SK-N-SH treated with all-trans-retinoic acid at 6 μM for 48 hours (cell line): Measurements from ENCODE around the gene RRP1.

Experiments
- ESRRG ChIP-seq: fragments of 250-450 bp; sonication (Bioruptor Pico); IDR thresholded peaks from 2 replicates; pipeline ENCODE4 v1.6.1; 2021; ENCODE audit warnings: mild to moderate bottlenecking
- PPARA ChIP-seq: fragments of 250-450 bp; sonication (Bioruptor Pico); IDR thresholded peaks from 2 replicates; pipeline ENCODE4 v1.5.0; 2020; ENCODE audit warnings: mild to moderate bottlenecking, borderline replicate concordance
- TCF4 ChIP-seq: fragments of 250-450 bp; sonication (Bioruptor Pico); IDR thresholded peaks from 2 replicates; pipeline ENCODE4 v1.8.0; 2021; ENCODE audit warnings: mild to moderate bottlenecking, moderate library complexity, borderline replicate concordance
- ZC3H10 ChIP-seq: fragments of 250-450 bp; sonication (Bioruptor Pico); IDR thresholded peaks from 2 replicates; pipeline ENCODE4 v1.5.1; 2021; ENCODE audit warnings: mild to moderate bottlenecking, moderate library complexity
- ZFP3 ChIP-seq: fragments of 250-450 bp; sonication (Bioruptor Pico); IDR thresholded peaks from 2 replicates; pipeline ENCODE4 v1.5.0; 2020; ENCODE audit warnings: mild to moderate bottlenecking, moderate library complexity
- ZFP30 ChIP-seq: fragments of 450-650 bp; formaldehyde crosslinking; IDR thresholded peaks from 2 replicates; pipeline ENCODE4 v1.5.0; 2022; ENCODE audit warnings: mild to moderate bottlenecking, moderate library complexity
- ZNF70 ChIP-seq: fragments of 450-650 bp; formaldehyde crosslinking; IDR thresholded peaks from 2 replicates; pipeline ENCODE4 v1.5.0; 2020; ENCODE audit warnings: mild to moderate bottlenecking, moderate library complexity
- TF ChIP-seq, protein P1 (sequence below): fragments of 250-450 bp; sonication (Bioruptor Pico); IDR thresholded peaks from 2 replicates; pipeline ENCODE4 v1.5.1; 2020; ENCODE audit warnings: low read depth, mild to moderate bottlenecking, moderate library complexity
- TF ChIP-seq, protein P2 (sequence below): fragments of 250-450 bp; sonication (Bioruptor Pico); IDR thresholded peaks from 2 replicates; pipeline ENCODE4 v1.8.0; 2020; ENCODE audit warnings: mild to moderate bottlenecking, moderate library complexity, borderline replicate concordance
- TF ChIP-seq, protein P3 (sequence below): fragments of 250-450 bp; sonication (Bioruptor Pico); IDR thresholded peaks from 2 replicates; pipeline ENCODE4 v1.8.0; 2021; ENCODE audit warnings: low read depth, mild to moderate bottlenecking, moderate library complexity, borderline replicate concordance
- TF ChIP-seq, protein P4 (sequence below): fragments of 250-450 bp; sonication (Bioruptor Pico); IDR thresholded peaks from 2 replicates; pipeline ENCODE4 v1.5.0; 2020; ENCODE audit warnings: mild to moderate bottlenecking, moderate library complexity

DNA sequence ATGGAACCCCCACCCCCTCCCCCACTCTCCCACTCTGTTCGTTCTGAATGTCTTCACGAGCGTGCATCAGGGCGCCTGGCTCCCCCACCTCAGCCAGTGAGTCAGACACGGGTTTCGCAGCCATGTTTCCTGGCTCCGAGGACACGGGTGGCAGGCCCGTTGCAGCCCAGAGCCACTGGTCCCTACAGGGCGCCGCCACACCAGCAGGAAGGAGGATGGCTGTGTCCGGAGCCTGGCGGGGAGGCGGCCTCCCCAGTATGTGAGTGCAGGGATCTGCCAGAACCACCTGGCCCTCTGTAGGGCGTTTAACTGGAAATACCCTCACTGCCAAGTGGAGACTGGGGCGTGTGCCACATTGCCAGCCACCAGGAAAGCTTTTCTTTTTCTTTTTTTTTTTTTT is 31.8 kb upstream of the RRP1 start:
- TF ChIP-seq, protein P1, sequence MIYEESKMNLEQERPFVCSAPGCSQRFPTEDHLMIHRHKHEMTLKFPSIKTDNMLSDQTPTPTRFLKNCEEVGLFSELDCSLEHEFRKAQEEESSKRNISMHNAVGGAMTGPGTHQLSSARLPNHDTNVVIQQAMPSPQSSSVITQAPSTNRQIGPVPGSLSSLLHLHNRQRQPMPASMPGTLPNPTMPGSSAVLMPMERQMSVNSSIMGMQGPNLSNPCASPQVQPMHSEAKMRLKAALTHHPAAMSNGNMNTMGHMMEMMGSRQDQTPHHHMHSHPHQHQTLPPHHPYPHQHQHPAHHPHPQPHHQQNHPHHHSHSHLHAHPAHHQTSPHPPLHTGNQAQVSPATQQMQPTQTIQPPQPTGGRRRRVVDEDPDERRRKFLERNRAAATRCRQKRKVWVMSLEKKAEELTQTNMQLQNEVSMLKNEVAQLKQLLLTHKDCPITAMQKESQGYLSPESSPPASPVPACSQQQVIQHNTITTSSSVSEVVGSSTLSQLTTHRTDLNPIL = no peak
- TF ChIP-seq ESRRG (CRISPR knock-in tag) = no peak
- TF ChIP-seq PPARA = no peak
- no peak for TF ChIP-seq ZFP3
- TF ChIP-seq, protein P2, sequence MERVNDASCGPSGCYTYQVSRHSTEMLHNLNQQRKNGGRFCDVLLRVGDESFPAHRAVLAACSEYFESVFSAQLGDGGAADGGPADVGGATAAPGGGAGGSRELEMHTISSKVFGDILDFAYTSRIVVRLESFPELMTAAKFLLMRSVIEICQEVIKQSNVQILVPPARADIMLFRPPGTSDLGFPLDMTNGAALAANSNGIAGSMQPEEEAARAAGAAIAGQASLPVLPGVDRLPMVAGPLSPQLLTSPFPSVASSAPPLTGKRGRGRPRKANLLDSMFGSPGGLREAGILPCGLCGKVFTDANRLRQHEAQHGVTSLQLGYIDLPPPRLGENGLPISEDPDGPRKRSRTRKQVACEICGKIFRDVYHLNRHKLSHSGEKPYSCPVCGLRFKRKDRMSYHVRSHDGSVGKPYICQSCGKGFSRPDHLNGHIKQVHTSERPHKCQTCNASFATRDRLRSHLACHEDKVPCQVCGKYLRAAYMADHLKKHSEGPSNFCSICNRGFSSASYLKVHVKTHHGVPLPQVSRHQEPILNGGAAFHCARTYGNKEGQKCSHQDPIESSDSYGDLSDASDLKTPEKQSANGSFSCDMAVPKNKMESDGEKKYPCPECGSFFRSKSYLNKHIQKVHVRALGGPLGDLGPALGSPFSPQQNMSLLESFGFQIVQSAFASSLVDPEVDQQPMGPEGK (CRISPR knock-in tag) = no peak
- no peak for TF ChIP-seq ZC3H10 (CRISPR knock-in tag)
- TF ChIP-seq ZFP30 (CRISPR knock-in tag) = no peak
- TF ChIP-seq, protein P3, sequence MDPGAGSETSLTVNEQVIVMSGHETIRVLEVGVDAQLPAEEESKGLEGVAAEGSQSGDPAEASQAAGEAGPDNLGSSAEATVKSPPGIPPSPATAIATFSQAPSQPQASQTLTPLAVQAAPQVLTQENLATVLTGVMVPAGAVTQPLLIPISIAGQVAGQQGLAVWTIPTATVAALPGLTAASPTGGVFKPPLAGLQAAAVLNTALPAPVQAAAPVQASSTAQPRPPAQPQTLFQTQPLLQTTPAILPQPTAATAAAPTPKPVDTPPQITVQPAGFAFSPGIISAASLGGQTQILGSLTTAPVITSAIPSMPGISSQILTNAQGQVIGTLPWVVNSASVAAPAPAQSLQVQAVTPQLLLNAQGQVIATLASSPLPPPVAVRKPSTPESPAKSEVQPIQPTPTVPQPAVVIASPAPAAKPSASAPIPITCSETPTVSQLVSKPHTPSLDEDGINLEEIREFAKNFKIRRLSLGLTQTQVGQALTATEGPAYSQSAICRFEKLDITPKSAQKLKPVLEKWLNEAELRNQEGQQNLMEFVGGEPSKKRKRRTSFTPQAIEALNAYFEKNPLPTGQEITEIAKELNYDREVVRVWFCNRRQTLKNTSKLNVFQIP (CRISPR knock-in tag) = no peak
- TF ChIP-seq, protein P4, sequence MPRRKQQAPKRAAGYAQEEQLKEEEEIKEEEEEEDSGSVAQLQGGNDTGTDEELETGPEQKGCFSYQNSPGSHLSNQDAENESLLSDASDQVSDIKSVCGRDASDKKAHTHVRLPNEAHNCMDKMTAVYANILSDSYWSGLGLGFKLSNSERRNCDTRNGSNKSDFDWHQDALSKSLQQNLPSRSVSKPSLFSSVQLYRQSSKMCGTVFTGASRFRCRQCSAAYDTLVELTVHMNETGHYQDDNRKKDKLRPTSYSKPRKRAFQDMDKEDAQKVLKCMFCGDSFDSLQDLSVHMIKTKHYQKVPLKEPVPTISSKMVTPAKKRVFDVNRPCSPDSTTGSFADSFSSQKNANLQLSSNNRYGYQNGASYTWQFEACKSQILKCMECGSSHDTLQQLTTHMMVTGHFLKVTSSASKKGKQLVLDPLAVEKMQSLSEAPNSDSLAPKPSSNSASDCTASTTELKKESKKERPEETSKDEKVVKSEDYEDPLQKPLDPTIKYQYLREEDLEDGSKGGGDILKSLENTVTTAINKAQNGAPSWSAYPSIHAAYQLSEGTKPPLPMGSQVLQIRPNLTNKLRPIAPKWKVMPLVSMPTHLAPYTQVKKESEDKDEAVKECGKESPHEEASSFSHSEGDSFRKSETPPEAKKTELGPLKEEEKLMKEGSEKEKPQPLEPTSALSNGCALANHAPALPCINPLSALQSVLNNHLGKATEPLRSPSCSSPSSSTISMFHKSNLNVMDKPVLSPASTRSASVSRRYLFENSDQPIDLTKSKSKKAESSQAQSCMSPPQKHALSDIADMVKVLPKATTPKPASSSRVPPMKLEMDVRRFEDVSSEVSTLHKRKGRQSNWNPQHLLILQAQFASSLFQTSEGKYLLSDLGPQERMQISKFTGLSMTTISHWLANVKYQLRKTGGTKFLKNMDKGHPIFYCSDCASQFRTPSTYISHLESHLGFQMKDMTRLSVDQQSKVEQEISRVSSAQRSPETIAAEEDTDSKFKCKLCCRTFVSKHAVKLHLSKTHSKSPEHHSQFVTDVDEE (CRISPR knock-in tag) = no peak
- no peak for TF ChIP-seq ZNF70 (CRISPR knock-in tag)
- TF ChIP-seq TCF4 (CRISPR knock-in tag) = no peak
